CD4-positive, alpha-beta T cell treated with Interleukin-6 at 100 ng/mL for 8 hours (primary cell): ENCODE measurements around the gene CTSA.
"Not testable (repeated sequence)": the region's sequence is repeated elsewhere in the genome, so short reads cannot be mapped to it uniquely, and the experiment has no call there.

Source experiments
- DNase-seq: peaks from one replicate; pipeline ENCODE4 v3.0.0-alpha.2; 2020; ENCODE audit warnings: mixed read lengths, low spot score

CTSA gene

DNA sequence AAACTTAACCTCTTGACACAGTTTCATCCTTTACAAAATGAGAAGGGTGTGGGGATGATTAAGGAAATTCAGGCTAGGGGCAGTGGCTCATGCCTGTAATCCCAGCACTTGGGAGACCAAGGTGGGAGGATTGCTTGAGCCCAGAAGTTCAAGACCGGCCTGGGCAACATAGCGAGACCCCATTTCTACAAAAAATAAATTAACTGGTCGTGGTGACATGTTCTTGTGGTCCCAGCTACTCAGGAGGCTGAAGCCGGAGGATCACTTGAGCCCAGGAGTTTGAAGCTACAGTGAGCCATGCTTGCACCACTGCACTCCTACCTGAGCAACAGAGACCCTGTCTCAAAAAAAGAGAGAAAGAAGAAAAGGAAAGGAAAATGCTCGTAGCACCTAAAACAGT lies 24.7 kb upstream of the CTSA start:
- DNase-seq, result no peak

DNA sequence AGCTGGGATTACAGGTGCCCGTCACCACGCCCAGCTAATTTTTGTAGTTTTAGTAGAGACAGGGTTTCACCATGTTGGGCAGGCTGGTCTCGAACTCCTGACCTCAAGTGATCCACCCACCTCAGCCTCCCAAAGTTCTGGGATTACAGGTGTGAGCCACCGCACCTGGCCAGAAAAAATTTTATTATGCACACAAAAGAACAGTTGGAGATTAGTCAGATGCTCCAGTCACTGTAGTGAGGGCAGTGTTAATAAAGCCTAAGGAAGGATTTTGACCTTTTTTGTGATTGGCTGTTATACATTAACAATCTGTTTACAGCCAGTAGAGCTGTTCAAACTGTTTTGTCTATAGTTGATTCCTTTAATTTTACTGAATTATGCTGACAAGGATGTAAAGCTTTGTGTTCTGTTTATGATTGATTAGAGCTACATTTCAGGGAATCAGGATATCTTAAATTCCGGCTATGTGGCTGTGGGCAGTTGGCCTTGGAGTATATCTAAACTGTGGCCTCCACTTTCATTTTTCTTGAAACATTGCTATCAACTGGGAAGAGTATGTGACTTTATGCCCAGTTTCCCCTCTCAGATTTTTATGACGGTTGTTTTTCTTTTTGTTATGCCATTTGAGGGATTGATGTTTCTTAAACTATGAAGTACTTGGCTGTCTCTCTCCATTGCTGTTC lies 23.9 kb upstream of the CTSA start:
- no peak for DNase-seq

DNA sequence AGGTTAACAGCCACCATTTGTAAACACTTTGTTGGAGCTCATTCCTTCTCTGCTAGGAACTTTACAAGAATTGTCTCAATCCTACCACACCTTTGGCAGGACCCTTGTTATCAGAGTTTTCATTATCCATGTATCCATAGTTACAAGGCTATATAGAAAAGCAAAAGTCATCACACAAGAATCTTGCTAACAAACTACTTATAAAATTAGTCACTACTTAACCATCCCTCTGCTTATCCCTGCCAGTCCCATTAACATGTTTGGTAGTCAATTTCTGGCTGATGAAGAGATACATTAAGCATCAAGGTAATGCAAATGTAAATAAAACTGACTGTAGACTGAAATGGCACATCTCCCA lies 23.3 kb upstream of the CTSA start:
- no peak for DNase-seq

DNA sequence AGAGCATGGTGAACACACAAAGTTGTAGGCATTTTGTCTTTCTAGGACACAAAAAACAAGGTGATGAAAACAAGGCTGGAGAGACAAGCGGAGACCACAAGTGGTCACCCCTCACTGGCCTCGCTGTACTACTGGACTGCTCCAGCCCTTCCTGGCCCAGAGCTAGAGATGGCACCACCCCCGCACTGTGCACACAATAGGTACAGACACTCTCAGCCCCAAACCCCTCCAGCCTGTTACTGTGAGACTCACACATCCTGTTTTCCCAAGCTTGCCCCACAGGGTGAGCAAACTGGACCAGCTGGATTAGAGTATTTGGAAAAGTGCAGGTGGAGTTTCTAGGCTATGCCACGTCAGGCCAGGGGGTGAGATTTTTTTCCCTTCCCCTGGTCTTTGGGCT lies 18.5 kb upstream of the CTSA start:
- no peak for DNase-seq

DNA sequence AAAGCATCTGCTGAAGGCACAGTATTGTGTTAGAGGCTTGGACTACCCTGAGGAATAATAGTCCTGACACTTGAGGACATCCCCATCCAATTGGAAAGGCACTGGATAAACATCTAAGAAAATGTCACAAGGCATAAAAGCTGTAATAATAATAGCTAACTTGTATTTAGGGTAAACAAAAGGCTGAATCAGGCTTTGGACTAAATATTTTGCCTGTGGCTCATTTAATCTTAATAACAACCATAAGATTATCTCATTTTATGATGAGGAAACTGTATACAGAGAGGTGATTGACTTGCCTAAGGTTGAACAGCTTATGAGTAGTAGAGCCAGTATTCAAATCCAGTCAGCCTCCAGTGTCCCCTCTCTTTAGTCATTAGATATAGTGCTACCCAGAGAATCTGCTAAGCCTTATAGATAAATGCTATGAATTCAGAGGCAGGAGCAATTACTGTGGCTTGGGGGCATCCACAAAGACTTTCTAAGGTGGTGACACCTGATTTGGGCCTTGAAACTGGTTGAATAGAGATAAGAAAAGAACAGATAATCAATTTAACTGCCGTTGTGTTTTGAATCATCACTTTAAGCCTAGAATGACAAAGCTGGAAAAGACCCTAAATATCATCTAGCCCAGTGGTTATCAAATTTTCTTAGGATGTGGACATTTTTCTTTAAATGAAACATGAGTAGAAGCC lies 17.6 kb upstream of the CTSA start:
- DNase-seq, result no peak

DNA sequence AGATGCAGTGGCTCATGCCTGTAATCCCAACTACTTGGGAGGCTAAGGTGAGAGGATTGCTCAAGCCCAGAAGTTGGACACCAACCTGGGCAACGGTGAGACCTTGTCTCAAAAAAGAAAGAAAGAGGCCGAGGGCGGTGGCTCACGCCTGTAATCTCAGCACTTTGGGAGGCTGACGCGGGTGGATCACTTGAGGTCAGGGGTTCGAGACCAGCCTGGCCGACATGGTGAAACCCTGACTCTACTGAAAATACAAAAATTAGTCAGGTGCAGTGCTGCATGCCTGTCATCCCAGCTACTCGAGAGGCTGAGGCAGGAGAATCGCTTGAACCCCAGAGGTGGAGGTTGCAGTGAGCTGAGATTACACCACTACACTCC lies 17.0 kb upstream of the CTSA start:
- DNase-seq, result not testable (repeated sequence)

DNA sequence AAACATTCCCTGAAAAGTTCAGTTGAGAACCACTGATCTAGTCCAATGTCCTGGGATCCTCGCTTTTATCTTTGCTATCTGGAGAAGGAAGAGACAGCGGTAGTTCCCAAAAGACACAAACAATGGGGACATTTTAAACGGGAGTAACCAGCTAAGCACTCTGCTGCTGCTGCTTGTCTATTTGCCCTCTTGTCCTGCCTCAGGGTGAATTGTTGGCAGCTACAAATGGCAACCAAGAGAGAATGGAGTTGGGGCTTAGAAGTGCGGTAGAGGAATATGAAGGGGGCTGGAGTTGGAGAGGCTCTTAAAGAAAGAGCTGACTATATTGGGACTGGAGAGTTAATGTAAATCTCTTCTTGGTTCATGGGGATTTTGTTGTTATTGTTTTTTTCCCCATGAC lies 16.6 kb upstream of the CTSA start:
- DNase-seq, result no peak

DNA sequence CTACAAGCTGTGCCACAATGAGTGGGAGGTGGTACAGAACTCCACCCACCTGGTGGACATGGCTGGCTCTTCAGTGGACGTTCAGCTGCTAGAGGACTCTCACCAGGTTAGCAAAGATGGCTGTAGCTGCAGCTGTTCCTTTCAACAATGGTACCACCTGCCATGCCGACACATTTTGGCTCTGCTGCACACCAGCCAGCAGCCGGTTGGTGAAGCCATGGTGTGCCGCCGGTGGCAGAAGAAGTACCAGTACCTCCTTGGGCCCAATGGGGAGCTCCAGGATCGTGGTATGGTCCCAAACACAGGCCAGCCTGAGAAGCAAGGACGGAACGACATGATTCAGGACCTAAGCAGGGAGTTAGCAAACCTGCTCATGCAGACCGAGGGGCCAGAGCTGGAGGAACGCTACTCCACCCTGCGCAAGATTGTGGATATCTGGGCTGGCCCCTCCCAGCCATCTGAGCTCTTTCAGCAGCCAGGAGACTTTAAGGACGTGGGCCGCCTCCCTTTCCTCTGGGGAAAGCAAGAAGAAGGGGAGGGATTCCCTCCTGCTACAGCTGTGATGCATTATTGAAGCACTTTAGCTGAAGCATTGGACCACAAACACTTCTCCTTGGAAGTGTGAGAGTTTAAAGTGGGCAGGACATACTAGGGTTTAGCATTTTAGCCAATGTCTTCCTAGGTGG lies 12.9 kb upstream of the CTSA start:
- no peak for DNase-seq

DNA sequence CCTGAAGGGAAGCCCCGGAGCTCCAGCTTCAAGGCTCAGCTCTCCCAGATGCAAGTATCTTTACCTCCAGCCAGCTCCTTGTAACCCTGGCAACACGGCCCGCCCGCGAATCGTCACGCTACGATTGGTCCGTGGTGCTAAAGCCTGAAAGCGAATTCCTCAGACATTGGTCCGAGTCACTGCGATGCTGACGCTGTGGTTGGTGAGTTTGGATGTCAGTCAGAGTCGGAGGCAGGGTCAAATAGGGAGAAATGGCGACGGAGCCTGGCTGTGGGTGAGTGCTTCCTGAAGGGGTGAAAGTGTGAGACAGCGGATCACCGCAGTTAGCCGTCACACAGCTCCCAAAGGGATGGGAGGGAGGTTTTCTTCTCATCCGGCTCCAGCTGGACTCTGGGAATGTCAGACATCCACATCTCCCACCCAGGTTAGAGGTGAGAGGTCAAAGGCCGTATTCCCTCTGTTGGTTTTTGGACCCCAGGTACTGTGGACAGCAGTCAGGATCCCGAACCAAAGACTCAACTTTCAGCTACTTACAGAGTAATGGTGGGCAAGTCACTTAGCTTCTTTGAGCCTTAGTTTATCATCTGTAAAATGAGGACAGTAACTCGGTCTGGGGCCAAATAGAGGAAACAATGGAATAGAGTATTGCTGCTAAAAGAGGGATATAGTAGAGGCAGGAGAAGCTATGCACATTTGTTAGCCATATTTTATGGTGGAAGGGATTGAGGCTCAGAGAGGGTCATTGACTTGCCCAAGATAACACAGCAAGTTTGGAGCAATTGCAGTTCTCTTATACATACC lies 9.9 kb upstream of the CTSA start, which contains the start of gene ZSWIM1:
Gene ZSWIM1, plus strand, starts transcription at position 240 of the 801 bp plus-strand sequence. CDS start 1,366 bp downstream, outside the sequence.
- peak; percentile 98 for DNase-seq

DNA sequence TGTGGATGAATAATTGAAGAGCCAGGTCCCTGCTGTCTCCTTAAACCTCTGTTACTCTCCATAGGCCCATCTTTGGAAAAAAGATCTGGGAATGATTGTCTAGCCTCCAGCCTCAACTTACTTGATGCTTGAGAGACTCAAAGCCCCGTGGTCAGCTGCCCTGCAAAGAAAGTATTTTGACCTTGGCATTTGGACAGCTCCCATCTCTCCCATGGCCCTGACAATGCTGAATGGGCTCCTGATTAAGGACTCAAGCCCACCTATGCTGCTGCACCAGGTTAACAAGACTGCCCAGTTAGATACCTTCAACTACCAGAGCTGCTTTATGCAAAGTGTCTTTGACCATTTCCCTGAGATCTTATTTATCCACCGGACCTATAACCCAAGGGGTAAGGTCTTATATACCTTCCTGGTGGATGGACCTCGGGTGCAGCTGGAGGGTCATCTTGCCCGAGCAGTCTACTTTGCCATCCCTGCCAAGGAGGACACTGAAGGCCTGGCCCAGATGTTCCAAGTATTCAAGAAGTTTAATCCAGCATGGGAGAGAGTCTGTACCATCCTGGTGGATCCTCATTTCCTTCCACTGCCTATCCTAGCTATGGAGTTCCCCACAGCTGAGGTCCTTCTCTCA lies 8.6 kb upstream of the CTSA start:
- no peak for DNase-seq

DNA sequence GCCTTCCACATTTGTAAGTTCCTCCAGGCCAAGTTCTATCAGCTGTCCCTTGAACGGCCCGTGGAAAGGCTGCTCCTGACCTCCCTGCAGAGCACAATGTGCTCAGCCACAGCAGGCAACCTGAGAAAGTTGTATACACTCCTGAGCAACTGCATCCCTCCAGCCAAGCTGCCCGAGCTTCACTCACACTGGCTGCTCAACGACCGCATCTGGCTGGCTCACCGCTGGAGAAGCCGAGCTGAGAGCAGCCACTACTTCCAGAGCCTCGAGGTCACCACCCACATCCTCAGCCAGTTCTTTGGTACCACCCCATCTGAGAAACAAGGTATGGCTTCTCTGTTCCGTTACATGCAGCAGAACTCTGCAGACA lies 8.1 kb upstream of the CTSA start:
- DNase-seq, result no peak

DNA sequence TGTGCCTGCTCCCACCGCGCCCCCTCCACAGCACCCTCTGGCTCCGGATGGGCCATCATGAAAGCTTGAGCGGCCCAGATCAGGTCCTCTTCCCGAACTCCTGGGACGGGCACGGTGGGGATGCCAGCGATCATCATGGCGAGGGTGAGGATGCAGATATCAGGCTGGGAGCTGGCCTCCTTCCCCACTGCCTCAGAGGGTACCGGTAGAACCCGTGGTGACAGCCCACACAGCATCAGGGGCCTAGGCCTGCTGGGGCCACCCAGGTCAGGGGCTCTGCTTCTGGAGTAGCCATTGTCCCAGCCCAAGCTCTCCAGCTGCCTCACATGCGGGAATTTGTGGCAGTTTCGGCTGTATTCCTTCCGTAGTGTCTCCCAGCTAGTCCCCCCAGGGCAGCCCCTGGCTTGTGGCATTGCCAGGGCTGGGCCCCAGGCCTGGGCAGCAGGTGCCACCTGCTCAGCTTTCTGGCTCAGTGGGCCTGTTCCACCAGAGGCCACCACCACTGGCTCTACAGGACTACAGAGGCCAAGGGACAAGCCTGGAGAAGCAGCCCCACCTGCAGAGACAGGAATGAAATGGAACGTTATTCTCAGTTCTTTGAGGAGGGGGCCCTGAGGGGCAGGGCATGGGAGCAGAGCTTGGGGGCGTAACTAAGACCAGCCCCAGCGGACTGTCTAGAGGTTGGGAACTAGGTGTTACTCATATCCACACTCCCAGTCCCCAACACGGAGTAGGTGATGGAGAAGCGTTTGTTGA lies 4.4 kb upstream of the CTSA start:
- DNase-seq, result no peak

DNA sequence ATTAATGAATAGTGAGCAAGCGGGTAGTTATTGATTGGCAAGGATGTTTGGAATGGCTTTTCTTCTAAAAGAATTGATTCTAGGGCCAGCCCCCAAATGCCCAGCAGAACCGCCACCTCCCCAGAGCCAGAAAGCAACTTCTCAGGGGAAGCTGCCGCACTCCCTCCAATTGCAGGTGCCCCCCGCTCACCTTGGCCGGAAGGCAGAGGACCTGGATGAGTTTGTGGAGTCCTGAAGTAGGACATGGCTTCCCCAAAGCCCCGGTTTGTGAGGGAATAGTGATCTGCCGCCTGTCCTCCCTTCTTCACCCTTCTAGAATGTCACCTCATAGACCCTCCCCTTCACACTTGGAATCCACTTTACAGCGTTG lies 3.8 kb upstream of the CTSA start, which contains the start of gene SPATA25:
Gene SPATA25, minus strand, starts transcription at position 277 of the 370 bp plus-strand sequence. Its CDS starts 32 bp downstream, at position 245.
- DNase-seq, result no peak

DNA sequence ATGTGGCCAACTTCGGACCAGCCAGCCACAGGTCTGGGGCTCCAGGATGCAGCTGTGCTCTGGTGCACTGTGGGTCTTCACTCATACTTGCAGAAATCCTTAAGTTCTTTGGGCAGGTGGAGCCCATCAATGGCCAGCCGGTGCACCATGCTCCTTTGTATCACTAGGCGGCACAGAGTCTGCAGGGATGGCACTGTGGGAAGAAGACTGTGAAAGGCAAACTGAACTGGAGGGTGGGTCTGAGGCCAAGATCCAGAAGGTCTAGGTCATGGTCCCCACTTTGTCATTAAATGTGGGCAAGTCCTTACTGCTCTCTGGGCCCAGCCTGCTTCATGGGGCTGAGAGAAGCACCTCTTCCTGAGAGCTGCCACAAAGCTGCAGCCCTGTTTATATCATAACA lies 2.5 kb upstream of the CTSA start:
- DNase-seq, result no peak

DNA sequence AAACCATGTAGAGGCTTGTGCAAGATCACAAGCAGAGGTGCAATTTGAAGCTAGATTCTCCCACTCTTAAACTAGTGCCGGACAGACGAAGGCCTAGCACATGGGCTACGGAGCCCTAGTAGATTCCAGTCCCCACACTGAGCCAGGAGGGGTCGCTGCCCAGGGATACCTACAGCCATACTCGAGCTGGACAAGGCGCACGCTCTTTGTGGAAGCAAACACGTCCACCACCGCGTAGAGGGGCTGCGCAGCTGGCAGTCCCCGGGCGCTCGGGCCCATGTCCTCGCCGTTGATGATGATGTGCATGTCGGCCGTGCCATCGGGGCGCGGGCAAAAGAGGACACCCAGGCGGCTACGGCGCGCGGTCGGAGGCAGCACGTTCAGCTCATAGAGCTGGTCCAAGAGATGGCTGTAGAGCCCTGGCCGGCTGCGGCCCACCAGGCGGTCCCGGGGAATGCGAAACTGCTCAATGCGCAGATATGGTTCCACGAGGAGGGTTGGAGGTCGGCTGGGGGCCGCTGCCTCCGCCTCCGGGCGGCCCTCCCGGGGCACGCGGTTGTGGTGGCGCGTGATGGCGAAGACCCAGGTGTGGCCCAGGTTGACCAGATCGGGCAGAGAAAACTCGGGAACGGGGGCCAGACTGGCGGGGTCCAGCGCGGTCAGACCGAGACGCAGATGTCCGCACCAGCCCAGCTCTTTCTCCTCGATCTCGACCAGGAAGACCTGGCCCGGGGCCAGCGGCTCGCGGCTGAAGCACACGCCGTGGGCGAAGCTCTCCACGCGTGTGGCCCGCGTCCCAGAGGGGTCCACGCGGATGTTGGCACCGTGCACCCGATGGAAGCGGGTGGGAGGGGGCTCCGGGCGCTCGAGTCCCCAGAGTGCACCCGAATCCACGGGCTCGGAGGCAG lies 804 bp upstream of the CTSA start:
- peak; percentile 25 for DNase-seq

DNA sequence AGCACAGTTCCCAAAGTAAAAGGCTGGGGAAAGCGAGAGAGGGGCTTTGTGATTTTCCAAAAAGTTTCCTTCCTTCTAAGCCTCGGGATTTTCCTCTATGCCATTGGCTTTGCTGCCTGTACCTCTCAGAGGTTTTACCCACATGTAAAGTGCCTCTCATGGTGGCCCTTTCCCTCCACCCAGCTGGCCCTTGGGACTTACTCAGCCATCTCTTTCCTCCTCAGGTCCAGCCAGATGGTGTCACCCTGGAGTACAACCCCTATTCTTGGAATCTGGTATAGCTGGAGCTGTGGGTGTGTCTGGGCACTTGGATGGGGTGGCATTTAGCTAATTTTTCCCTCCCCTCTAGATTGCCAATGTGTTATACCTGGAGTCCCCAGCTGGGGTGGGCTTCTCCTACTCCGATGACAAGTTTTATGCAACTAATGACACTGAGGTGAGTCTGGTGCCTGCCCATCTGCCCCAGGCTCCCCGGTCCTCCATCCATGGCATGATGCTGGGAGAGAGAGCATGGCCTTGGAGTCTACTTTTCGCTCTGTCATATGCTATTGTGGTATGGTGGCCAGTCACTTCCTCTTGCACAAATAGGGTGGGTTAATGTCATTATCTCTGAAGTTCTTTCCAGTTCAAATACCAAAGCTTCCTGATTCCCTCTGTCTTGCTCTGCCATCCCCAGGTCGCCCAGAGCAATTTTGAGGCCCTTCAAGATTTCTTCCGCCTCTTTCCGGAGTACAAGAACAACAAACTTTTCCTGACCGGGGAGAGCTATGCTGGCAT lies 1.1 kb downstream of the CTSA start:
- no peak for DNase-seq

DNA sequence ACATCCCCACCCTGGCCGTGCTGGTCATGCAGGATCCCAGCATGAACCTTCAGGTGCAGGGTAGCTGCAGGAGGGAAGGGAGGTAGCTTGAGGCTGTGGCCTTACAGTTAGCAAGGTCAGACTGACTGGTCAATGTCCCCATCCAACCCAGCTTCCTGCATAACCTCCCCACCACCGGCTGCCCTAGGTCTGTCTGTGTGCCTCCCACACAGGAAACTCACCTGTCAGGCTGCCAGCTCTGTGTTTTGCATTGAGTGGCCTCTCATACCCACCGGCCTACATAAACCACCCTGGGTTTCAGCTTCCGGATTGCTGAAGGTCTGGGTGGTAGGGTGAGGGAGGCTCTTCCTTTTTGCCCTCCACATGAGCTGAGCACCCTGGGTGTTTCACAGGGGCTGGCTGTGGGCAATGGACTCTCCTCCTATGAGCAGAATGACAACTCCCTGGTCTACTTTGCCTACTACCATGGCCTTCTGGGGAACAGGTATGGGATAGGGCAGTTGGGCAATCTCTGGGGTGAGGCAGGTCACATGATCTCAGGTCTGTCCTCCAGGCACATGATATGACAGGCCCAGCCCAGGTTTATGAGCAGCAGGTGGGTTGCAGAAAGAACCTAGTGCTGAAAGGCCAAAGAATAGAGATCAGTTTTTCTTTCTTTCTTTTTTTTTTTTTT lies 1.8 kb downstream of the CTSA start:
- DNase-seq, result peak; percentile 33

DNA sequence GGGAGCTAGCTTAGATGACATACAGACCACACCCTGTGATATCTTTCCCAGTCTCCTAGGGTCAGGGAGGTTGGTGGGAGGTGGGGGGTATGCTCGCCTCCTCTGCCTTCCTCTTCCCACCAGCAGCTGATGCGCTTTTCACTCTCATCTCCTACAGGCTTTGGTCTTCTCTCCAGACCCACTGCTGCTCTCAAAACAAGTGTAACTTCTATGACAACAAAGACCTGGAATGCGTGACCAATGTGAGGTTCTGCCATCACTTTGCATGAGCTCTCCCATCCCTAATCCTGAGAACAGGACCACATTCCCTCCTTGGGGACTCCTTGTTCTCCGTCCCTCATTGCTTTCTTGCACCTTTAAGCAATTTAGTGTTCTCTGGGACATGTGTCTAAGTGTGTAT lies 2.7 kb downstream of the CTSA start:
- no peak for DNase-seq

DNA sequence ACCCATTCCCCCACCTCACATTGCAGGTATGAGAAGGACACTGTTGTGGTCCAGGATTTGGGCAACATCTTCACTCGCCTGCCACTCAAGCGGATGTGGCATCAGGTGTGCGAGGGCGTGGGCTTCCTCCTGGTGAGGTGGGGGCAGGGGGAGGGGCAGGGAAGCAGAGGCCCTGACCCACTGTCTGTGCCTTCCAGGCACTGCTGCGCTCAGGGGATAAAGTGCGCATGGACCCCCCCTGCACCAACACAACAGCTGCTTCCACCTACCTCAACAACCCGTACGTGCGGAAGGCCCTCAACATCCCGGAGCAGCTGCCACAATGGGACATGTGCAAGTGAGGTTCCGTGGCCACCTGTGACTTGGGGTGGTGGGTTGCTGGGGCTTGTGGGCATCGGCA lies 3.7 kb downstream of the CTSA start:
- DNase-seq, result no peak
